Effector memory CD8-positive, alpha-beta T cell (primary cell): ENCODE data around the gene CTSO.
"Not testable (repeated sequence)": the region's sequence is repeated elsewhere in the genome, so short reads cannot be mapped to it uniquely, and the experiment has no call there.

Source experiments
- ATAC-seq: fragments of 150-1000 bp; cut with Tn5 transposase; replicated peaks from 2 replicates; pipeline ENCODE4 v1.10.0; 2021; ENCODE audit warnings: mild to moderate bottlenecking, moderate library complexity
- DNase-seq, 3 experiments: peaks; one replicate each; pipeline ENCODE4 v3.0.0; 2021
- H3K27ac Mint-ChIP-seq, 2 donors: one replicate each; pipeline ENCODE4 v1.8.0; 2022; ENCODE audit warnings: mild to moderate bottlenecking in 2 of 2, mixed read lengths in 2 of 2, moderate library complexity in 2 of 2
- H3K27me3 Mint-ChIP-seq, 2 donors: one replicate each; pipeline ENCODE4 v1.8.0; 2022; ENCODE audit warnings: mixed read lengths in 2 of 2
- H3K36me3 Mint-ChIP-seq: one replicate; pipeline ENCODE4 v1.8.0; 2022; ENCODE audit warnings: mild to moderate bottlenecking, moderate library complexity, mixed read lengths; ENCODE audit not compliant: insufficient read depth
- H3K4me1 Mint-ChIP-seq, 2 donors: one replicate each; pipeline ENCODE4 v1.8.0; 2022; ENCODE audit warnings: low read depth in 2 of 2, mixed read lengths in 2 of 2
- H3K4me3 Mint-ChIP-seq, 2 donors: one replicate each; pipeline ENCODE4 v1.8.0; 2022; ENCODE audit warnings: mild to moderate bottlenecking in 2 of 2, mixed read lengths in 2 of 2, moderate library complexity in 2 of 2
- H3K9me3 Mint-ChIP-seq, 2 donors: one replicate each; pipeline ENCODE4 v1.8.0; 2022; ENCODE audit warnings: mixed read lengths in 2 of 2

The CTSO gene

DNA sequence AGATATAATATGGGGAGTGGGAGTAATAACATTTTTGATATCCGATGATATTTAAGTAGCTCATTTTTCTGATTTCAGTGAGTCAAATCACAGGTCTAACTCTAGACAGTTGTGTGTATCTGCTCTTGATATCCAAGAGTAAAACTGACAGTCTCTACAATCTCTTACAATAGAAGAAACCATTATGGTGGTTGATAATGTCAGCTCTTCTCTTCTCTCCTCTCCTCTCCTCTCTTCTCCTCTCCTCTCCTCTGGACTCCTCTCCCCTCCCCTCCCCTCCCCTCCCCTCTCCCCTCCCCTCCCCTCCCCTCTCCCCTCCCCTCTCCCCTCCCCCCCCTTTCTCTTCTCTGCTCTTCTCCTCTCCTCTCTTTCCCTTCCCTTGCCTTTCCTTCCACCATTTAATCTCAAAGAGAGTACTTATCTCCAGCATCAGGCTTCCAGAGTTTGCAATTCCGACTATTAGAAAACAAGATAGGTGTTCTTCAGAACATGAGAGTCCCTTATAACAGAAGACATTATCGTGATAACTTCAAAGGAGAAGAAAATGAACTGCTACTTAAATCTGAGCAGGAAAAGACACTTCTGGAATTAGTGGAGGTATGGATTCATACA is 43.9 kb downstream of the CTSO start:
- Mint-ChIP-seq H3K36me3 (no peaks in the 10 kb centered on the region), H3K4me1 (no peaks in the 10 kb centered on the region), H3K4me3 (no peak overlapping the region)

DNA sequence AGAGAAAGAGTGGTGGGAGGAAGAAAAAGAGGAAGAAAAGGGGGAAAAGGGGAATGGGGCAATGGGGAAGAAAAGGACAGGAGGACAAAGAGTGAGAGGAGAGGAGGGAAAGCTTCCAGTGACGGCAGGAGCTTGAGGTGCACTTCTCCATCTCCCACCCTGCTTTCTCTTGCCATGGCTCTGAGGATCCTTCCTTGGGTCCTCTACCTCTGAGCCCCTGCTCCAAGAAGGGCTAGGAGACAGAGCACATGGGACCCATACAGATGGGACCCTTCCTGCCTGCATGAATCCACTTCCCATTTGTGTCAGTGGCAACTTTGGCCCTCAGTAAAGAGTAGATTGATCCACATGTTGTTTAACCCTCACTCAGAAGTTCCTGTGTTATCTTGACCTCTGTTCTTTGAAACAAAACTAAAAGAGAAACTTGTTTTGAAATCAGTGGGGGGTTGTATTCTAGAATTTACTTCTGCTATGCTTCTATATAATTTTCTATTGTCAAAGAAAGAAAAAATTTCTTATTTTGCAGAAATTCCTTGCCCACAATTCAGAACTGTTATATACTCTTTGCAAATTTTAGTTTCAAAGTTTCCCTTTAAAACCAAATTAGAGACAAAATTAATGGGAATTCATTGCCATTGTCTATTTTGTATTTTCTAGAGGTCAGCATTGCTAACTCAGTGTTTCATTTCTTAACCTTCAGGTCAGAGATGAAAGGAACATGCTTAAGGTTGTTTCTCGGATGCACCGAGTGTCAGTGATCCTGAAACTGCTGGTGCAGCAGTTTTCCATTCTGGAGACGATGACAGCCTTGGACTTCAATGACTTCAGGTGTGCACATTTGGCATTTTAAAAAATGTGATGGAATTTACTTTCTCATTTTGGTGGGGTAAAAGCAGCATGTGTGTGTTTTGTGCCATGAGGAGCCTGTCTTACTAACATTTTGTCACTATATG is 45.2 kb downstream of the CTSO start:
- no peaks in the 10 kb centered on the region for H3K4me1 Mint-ChIP-seq
- no peak for DNase-seq
- no peaks in the 10 kb centered on the region for H3K9me3 Mint-ChIP-seq
- no peaks in the 10 kb centered on the region for H3K36me3 Mint-ChIP-seq
- H3K27me3 Mint-ChIP-seq, result peaks cover 0 to 10% of the 10 kb centered on the region in 2 donors
- ATAC-seq, result no peak
- H3K4me3 Mint-ChIP-seq, result no peak overlapping the region
- no peak overlapping the region for H3K27ac Mint-ChIP-seq

More for the DNA sequence above, 43.9 kb downstream of the CTSO start:
- no peaks in the 10 kb centered on the region for H3K9me3 Mint-ChIP-seq
- ATAC-seq (no peak), DNase-seq (no peak)
- H3K27ac Mint-ChIP-seq, result no peak overlapping the region
- H3K27me3 Mint-ChIP-seq, result peaks cover 5 to 10% of the 10 kb centered on the region in 2 donors

DNA sequence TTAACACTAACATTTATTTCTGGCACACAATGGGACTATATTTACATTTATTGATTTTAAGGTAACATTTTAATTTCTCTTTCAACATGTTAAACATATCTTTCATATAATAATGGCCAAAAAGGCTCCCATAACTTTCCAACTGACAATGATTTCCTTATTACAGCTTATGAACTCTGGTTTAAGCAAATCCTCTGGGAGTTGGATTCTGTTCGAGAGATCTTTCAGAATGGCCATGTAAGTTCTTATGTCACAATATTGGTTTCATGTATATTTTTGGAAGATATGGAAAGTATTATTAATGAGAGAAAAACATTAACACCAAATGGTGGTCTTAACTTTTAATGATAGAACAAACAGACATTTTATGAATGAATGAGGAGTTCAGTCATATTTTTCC is 46.1 kb downstream of the CTSO start:
- Mint-ChIP-seq H3K27ac (no peak overlapping the region), H3K36me3 (no peaks in the 10 kb centered on the region), H3K9me3 (no peaks in the 10 kb centered on the region), H3K4me1 (no peaks in the 10 kb centered on the region), H3K27me3 (peaks cover 0 to 10% of the 10 kb centered on the region in 2 donors), H3K4me3 (no peak overlapping the region)
- no peak for DNase-seq
- ATAC-seq, result no peak

DNA sequence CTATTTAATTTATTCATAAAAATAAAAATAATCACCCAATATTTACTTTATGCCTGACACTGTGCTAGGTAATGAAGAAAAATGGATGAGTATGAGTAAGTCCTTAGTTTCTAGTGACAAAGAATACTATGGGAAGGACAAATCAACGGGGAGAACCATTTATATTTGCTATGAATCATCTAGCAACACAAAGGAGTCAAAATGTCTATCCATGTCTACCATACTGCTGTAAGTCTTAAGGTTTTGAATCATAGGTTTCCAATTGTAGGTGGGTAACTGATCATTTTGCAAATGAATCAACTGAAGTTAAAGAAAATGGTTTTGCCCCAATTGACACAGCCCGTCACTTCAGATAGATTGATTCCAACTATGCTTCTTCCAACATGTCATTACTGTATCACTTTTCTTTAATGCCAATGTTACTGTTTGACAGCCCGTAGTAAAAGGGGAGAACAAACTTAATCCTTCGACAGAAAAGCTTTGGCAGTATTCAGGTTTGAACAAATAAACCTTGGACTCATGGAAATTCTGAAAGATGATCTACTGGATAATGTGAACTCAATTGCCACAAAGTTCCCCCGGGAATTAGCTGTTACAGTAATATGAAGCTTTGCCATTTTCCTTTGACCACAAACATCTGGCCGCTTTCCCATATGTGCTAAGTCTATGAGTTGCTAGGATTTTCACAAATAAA is 47.0 kb downstream of the CTSO start:
- Mint-ChIP-seq H3K36me3 (no peaks in the 10 kb centered on the region), H3K9me3 (no peaks in the 10 kb centered on the region), H3K4me3 (no peak overlapping the region), H3K27me3 (peaks cover 0 to 10% of the 10 kb centered on the region in 2 donors), H3K4me1 (no peaks in the 10 kb centered on the region), H3K27ac (no peak overlapping the region)
- DNase-seq (no peak), ATAC-seq (no peak)

DNA sequence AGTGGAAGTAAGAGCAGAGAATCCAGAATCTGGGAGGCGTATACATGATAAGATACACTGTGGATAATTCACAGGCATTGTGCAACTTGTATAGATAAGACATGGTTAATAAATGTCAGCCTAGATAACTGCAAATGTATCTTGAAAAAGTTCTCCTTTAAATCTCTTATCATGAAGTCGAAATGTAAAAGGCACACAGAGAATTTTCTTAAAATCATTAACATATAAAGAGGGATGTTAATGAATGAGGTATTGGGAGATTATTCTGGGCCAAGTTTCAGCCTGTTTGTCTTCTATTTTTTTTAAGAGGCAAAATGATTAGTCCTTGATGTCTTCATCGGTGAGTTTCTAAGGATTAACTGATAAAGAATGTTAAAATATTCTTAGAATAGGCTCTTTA is 49.3 kb downstream of the CTSO start:
- H3K27me3 Mint-ChIP-seq, result no peaks in the 10 kb centered on the region
- no peak for ATAC-seq
- DNase-seq, result no peak
- no peak overlapping the region for H3K4me3 Mint-ChIP-seq
- no peaks in the 10 kb centered on the region for H3K9me3 Mint-ChIP-seq
- H3K36me3 Mint-ChIP-seq, result no peaks in the 10 kb centered on the region
- no peaks in the 10 kb centered on the region for H3K4me1 Mint-ChIP-seq
- H3K27ac Mint-ChIP-seq, result no peak overlapping the region

DNA sequence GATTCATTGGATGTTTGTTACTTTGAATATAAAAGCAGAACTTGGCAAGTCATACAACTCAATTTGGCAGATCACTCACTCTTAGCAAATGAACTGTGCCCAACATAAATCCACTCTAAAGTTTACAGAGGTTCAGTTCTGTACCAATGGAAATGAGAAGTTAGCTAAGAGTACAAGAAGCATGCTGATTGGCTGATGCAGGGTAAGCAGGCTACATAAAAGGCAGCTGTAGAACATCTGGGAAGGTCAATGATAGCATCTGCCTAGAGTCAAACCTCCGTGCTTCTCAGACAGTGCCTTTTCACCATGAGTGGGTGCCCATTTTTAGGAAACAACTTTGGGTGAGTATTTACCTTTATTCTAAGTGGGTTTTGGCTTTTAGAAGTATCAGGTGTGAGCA is 50.2 kb downstream of the CTSO start, which contains the start of gene TDO2:
Gene TDO2, plus strand, starts transcription at position 244 of the 400 bp plus-strand sequence. Its CDS starts 63 bp downstream, at position 307.
- DNase-seq (no peak), ATAC-seq (no peak)
- Mint-ChIP-seq H3K36me3 (no peaks in the 10 kb centered on the region), H3K27me3 (no peaks in the 10 kb centered on the region), H3K4me1 (no peaks in the 10 kb centered on the region), H3K4me3 (no peak within 1 kb of the TSS), H3K27ac (no peak within 1 kb of the TSS), H3K9me3 (no peaks in the 10 kb centered on the region)

DNA sequence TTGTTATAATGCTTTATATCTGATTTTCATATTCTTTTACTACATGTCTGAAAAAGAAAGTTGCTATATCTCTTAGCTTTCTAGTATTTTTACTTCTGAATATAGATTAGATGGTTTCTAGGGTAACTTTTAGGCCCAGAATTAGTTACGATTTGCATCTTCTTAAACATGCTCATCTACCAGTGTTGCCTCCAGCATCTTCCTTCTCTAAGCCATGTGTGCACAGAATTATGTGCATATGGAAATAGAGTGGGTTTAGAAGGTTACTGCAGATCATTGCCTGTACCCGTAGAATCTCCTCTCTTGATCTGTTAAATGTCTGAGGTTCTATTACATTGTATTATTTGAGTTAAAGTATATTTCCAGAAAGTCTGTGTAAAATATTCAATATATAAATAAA is 52.7 kb downstream of the CTSO start:
- H3K4me3 Mint-ChIP-seq, result no peak overlapping the region
- H3K27me3 Mint-ChIP-seq, result no peaks in the 10 kb centered on the region
- DNase-seq, result no peak
- peaks cover 0 to 7% of the 10 kb centered on the region in 2 donors for H3K9me3 Mint-ChIP-seq
- no peak for ATAC-seq
- no peaks in the 10 kb centered on the region for H3K4me1 Mint-ChIP-seq
- H3K36me3 Mint-ChIP-seq, result no peaks in the 10 kb centered on the region
- H3K27ac Mint-ChIP-seq, result no peak overlapping the region

DNA sequence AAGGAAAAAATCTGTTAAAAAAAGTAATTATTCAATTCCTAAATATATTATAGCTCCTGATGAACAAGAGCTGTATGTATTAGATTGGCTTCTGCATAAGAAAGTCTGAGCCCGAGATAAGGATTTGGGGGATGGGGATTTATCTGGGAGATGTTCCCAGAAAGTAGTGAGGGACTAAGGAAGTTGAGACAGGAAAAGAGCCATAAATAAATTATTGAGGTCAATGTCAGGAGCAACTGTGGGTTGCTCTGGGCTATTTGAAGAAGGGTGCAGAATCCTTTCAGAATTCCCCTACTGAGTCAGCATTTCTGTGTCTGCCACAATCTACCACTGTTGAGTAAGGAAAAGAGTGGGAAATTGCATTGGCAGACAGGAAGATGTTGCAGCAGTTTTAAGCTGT is 53.3 kb downstream of the CTSO start:
- H3K27me3 Mint-ChIP-seq, result no peaks in the 10 kb centered on the region
- H3K9me3 Mint-ChIP-seq, result peaks cover 0 to 9% of the 10 kb centered on the region in 2 donors
- H3K36me3 Mint-ChIP-seq, result no peaks in the 10 kb centered on the region
- no peak overlapping the region for H3K27ac Mint-ChIP-seq
- no peak overlapping the region for H3K4me3 Mint-ChIP-seq
- H3K4me1 Mint-ChIP-seq, result no peaks in the 10 kb centered on the region
- no peak for DNase-seq
- ATAC-seq, result no peak

DNA sequence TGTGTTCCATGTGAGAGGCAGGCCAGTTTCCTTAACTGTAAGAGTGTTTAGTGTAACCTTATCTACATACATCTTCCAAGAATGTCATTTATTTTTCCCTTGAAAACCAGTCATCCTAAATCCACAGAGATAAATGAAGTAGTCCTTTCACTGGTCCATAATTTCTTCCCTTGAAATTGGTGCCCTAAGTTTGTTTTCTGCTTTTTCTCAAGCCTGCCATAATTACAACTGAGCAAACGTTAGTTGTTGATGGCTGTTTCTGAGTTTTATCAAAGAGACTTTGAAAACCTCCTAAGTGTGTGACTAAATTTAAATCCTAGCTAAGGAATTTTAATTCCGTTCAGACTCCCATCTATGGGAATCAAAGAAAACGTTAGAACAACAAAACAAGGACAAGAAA is 53.8 kb downstream of the CTSO start:
- DNase-seq, result no peak
- no peaks in the 10 kb centered on the region for H3K36me3 Mint-ChIP-seq
- H3K4me3 Mint-ChIP-seq, result no peak overlapping the region

DNA sequence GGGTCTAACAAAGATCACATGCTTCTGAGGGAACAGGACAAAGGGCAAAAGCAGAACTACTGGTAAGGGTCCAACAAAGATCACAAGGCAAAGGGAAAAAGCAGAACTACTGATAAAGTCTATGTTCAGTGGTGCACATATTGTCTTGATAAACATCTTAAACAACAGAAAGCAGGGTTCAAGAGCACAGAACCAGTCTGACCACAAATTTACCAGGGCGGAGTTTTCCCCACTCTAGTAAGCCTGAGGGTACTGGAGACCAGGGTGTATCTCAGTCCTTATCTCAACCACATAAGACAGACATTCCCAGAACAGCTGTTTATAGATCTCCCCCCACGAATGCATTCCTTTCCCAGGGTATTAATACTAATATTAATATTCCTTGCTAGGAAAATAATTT is 55.3 kb downstream of the CTSO start:
- not testable (repeated sequence) for DNase-seq, H3K36me3 Mint-ChIP-seq, H3K4me1 Mint-ChIP-seq, H3K27me3 Mint-ChIP-seq, H3K4me3 Mint-ChIP-seq, ATAC-seq, H3K27ac Mint-ChIP-seq
- peaks cover 0 to 10% of the 10 kb centered on the region in 2 donors for H3K9me3 Mint-ChIP-seq

More for the DNA sequence above, 53.8 kb downstream of the CTSO start:
- H3K27me3 Mint-ChIP-seq, result no peaks in the 10 kb centered on the region
- no peak for ATAC-seq
- H3K4me1 Mint-ChIP-seq, result no peaks in the 10 kb centered on the region
- H3K27ac Mint-ChIP-seq, result no peak overlapping the region
- peaks cover 0 to 10% of the 10 kb centered on the region in 2 donors for H3K9me3 Mint-ChIP-seq

DNA sequence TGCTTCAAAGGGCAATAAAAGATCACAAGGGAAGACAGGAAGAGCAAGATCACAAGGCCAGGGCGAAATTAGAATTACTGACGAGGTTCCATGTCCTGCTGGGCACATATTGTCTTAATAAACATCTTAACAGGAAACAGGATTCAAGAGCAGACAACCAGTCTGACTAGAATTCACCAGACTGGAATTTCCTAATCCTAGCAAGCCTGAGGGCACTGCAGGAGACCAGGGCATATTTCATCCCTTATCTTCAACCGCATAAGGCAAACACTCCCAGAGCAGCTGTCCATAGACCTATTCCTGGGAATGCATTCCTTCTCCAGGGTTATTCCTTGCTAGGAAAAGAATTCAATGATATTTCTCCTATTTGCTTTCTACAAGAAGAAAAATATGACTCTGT is 62.6 kb downstream of the CTSO start:
- Mint-ChIP-seq H3K4me1 (no peaks in the 10 kb centered on the region), H3K27me3 (peaks cover 5 to 34% of the 10 kb centered on the region in 2 donors), H3K9me3 (peaks cover 6 to 15% of the 10 kb centered on the region in 2 donors), H3K4me3 (no peak overlapping the region), H3K27ac (no peak overlapping the region), H3K36me3 (no peaks in the 10 kb centered on the region)
- ATAC-seq (no peak), DNase-seq (no peak)

DNA sequence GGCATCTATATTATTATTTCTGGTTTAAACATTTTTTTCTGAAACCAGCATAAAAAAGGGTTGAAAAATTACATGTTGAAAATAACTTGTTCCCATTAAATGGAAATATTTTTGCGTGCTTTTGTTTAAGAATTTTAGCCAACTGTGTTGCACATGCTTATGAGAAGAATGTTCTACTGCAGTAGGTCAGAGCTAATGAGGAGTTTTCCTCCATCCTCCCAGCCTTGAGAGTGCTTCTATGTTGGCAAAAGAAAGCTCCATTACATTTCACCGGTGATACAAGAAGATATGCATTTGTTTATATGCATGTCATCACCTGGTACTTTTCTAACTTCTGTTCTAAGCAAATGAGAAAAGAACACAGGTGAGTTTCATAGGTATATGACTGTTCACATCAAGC is 63.7 kb downstream of the CTSO start:
- H3K36me3 Mint-ChIP-seq, result no peaks in the 10 kb centered on the region
- no peak overlapping the region for H3K27ac Mint-ChIP-seq
- H3K4me1 Mint-ChIP-seq, result no peaks in the 10 kb centered on the region
- peaks cover 3 to 15% of the 10 kb centered on the region in 2 donors for H3K9me3 Mint-ChIP-seq
- no peak for DNase-seq
- ATAC-seq, result no peak
- H3K27me3 Mint-ChIP-seq, result peaks cover 5 to 34% of the 10 kb centered on the region in 2 donors
- no peak overlapping the region for H3K4me3 Mint-ChIP-seq

DNA sequence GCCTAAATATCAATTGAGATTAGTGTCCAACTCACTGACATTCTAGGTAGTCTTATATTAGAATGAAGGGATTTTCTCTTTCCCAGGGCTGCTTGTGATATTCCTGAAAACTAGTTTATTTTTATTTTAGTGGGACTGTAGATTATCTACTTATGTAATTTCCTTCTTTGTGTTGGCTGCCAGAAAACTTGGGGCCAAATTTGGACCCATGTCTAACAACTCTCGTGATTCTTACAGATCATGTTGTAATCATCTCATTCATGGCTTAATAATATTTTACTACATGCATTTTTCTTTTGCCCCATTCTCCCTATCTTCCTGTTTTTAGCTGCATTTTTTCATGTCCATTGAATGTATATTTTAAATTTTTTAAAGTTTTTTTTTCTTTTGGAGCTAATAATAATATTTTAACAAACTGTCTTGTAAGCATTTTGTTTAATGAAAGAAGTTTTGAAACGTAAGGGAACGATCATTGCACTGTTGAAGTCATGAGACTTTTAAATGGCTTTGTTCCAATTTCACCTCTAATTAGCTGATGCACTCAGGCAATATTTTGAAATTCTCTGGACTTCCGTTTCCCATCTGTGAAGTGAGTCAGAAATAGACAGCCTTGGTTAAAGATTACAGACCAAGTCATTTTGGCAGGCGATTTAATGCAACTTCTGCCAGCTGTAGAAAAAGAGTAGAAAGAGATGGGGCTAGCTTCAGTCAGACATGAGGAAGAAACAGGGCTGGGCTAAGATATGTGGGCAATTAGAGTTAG is 64.5 kb downstream of the CTSO start:
- Mint-ChIP-seq H3K27ac (no peak overlapping the region), H3K27me3 (peaks cover 5 to 34% of the 10 kb centered on the region in 2 donors), H3K4me1 (no peaks in the 10 kb centered on the region), H3K4me3 (no peak overlapping the region), H3K36me3 (no peaks in the 10 kb centered on the region), H3K9me3 (peaks cover 3 to 15% of the 10 kb centered on the region in 2 donors)
- DNase-seq (no peak), ATAC-seq (no peak)
